GM12874 (cell line): ENCODE results near the gene SLC12A1.

Source experiments
- TF ChIP-seq, protein P1 (sequence below): IDR thresholded peaks from 2 replicates; pipeline ENCODE4 v1.5.1; 2011; ENCODE audit warnings: low read depth, mild to moderate bottlenecking, control low read depth, low read length, moderate library complexity; ENCODE audit not compliant: insufficient read depth

Gene SLC12A1

DNA sequence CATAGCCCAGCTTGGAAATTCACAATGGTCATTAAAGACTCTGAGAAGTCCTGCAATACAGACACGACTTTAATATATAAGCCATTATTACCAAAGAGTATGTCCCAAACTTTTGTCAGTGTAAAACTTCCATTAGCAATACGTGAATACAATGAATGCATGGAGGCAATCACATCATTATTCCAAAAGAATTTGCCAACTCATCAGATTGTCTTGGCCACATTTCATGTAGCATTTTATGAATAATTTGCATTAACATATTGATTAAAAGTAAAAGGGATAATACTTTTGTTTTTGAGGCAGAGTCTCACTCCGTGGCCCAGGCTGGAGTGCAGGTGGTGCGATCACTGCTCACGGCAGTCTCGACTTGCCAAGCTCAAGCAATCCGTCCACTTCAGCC is 117.2 kb downstream of the SLC12A1 start:
- TF ChIP-seq, protein P1, sequence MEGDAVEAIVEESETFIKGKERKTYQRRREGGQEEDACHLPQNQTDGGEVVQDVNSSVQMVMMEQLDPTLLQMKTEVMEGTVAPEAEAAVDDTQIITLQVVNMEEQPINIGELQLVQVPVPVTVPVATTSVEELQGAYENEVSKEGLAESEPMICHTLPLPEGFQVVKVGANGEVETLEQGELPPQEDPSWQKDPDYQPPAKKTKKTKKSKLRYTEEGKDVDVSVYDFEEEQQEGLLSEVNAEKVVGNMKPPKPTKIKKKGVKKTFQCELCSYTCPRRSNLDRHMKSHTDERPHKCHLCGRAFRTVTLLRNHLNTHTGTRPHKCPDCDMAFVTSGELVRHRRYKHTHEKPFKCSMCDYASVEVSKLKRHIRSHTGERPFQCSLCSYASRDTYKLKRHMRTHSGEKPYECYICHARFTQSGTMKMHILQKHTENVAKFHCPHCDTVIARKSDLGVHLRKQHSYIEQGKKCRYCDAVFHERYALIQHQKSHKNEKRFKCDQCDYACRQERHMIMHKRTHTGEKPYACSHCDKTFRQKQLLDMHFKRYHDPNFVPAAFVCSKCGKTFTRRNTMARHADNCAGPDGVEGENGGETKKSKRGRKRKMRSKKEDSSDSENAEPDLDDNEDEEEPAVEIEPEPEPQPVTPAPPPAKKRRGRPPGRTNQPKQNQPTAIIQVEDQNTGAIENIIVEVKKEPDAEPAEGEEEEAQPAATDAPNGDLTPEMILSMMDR = no peak

DNA sequence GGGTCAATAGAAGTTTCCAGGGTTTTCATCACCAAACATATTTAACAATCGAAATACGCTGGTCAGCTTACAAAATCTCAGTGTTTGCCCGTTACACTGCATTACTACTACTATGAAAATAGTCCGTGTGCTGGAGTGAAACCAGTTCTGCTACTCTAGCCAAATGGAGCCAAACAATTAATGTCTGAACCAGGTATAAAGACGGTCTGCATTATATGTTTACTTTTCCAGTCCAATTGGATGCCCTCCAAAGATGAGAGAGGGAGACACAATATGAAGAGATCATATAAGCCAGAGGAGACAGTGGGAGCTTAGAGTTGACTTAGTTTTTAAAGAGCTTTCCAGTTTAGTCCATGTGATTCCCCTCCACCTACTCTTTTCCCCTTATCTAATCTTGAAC is 118.8 kb downstream of the SLC12A1 start:
- TF ChIP-seq, protein P1 = no peak

DNA sequence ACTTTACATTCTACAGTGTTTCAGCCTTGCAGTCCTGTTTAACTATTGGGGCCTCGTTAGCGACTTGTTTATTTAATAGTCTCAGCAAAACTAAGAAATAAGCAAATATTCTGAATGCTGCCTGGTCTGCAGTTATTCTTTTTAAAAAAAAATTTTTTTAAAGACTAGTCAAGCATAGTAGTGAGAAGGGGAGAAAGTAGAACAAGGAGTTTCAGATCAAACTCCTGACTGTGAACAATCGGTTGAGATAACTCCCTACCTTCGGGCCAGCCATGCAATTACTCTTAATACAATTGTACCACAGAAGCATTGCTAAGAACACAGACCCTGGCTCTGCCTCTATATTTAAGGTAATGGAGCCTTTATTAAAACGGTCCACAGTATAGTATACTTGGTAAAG is 119.3 kb downstream of the SLC12A1 start:
- TF ChIP-seq, protein P1 = no peak

DNA sequence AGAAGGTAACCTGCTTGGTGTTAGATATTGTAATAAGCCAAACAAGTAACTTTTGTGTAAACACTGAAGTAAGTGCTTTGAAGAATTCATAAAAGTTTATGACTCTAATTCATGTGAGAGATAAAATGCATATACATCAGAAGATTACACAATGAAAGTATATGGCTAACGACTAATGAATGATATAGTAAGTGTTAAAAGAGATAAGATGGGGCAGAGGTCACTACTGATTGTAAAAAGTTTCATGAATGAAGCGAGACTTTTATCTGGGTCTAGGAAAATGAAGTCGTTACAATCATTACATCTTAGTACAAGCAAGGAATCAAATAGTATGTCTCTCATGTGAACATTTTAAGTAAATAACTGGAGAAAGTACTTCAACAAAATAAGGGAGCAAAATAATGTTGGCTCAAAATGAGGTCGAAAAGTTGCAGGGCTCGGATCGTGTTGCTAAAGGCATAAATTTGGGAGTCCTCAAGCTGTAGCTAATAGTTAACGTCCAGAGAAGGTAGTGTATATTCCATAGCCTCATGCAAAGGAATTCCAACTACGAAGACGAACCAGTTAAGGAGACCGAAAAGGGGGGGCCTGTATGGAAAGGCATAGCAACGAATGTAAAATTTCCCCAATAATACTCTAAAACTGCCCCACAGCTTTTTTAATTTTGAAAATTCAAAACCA is 124.1 kb downstream of the SLC12A1 start:
- TF ChIP-seq, protein P1 = no peak

DNA sequence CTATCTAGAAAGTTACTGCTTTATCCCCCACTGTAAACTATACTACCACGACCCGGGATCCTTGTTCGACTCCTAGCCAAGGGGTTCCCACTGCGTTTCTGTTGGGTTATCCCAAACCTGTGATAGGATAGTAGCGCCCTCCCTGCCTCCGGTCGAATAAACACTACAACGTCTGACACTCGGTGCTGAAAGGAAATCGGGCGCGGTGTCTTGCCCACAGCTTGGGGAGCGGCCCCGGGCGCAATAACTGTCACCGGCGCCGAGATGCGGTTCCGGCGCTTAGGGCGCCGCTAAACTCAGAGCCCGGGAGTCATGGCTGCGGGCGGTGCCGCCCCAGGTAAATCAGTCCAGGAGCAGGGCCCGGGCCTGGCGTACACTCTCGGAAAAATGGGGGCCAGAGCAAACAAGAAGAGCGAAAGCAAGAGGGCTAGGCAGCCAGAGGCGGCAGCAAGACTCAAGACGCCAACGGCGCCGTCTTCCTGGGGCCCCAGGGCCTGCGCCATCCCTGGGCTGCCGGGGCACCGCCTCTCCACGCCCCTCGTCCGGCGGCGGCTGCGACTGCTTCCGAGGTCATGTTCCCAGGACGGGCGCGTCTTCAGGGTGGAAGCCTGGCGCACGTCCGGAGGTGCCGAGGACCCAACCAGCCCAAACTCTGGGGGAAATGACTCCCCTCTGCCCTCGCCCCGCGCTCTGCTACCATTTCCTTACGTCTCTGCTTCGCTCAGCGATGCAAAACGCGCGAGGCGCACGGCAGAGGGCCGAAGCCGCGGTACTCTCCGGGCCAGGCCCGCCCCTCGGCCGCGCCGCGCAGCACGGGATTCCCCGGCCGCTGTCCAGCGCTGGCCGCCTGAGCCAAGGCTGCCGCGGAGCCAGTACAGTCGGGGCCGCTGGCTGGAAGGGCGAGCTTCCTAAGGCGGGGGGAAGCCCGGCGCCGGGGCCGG is 125.0 kb downstream of the SLC12A1 start, which contains the start of gene DUT:
Gene DUT, plus strand, starts transcription at position 575 of the 941 bp plus-strand sequence. Its CDS starts 87 bp downstream, at position 662.
- TF ChIP-seq, protein P1 = no peak

DNA sequence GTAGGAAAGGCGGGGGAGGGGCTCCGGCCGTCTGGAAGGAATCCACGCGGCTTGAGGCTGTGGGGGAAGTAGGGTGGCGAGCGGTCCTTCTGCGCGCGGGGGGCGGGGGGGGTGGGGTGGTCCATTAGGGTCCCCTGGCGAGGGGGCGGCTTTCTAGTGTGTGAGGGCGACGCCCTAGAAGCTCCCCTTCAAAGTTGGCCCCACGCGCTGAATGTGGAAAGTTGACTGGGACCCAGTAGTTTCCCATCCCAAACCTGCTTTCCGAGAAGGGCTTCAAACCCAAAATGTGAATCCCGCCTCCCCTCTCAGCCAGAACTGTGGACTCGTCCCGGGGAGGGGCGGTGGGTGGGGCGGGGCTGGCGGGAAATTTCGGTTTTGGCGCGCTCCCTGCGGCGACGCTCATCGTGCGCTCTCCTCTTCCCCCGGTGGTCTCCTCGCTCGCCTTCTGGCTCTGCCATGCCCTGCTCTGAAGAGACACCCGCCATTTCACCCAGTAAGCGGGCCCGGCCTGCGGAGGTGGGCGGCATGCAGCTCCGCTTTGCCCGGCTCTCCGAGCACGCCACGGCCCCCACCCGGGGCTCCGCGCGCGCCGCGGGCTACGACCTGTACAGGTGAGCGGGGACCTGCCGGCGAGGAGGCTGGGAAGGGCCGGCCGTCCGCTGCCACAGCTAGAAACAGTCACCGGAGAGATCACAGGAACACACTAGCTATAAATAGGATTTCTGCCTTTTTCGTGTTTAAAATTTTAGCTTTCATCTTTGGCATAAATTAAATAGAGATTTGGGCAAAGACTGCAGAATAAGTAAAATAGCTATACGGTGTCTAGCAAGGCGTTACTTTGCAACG is 125.9 kb downstream of the SLC12A1 start:
- TF ChIP-seq, protein P1 = no peak
